Right renal cortex interstitium (tissue), 3 donors: Measurements from ENCODE around the gene TRIM9. TPM values are rescaled to one million over a fixed set of nuclear protein-coding genes. Genes with fewer than 3 reads are reported as not detected.

Source experiments
- DNase-seq, 3 donors: peaks; one replicate each; pipeline ENCODE4 v3.0.0-alpha.2; 2013; ENCODE audit warnings: low read depth in 3 of 3, low spot score in 2 of 3
- polyA plus RNA-seq, 3 donors: library from polyadenylated mRNA; unstranded; fragments of 120-200 nt; gene quantifications; one replicate each; pipeline ENCODE4 v1.2.1, GENCODE V29; 2013; ENCODE audit not compliant: insufficient read length in 3 of 3

TRIM9 gene
- polyA plus RNA-seq: 1 to 10 TPM; 1.1 to 2.5 (median 2.1) TPM

DNA sequence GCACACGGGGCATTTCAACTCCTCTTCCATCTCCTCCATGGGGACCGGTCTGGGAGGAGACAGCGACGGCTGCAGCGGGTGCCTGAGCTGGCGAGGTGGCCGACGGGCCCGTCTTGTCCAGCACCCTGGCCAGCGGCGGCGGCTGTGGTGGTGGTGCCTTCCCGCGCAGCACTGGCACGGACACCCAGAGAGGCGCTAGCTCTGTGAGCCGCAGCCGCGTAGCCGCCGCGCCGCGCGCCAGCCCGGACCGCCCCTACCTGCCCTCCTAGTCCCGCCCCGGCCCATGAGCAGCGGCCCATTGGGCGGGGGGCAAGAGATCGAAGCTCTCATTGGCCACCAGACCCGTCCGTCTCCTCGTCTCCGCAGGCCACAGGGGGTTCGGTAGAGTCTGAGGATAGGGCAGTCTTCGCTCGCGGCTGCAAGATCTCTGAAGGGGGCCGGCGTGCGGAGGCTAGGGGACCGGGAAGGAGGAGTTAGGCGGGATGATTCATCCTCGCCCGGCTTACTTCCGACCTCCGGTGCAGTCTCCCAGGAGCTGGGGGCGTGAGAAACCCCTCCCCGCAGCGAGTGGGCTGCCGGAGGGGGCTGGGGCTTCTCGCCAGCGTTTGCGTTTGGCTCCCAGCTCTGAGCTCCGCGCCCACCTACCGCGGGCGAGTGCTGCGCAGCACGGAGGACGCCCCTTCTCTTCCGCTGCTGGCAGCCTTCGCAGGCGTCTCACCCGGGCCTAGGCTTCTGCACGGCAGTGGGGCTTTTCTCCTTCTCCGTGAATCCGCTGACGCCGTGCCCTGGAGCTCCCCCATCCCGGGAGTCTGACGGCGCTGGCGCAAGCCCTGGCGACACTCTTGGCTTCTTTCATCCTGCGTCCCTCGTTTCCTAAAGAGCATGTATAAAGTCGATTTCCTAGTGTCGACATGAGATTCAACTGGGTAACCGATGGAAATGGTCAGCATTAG, at the start of gene TRIM9:
TRIM9 (minus strand) TSS at position 205 of the 953 bp plus-strand sequence; CDS start at position 39, 166 bp downstream.
- peak; percentile 85 to 91 (median 87) for DNase-seq

DNA sequence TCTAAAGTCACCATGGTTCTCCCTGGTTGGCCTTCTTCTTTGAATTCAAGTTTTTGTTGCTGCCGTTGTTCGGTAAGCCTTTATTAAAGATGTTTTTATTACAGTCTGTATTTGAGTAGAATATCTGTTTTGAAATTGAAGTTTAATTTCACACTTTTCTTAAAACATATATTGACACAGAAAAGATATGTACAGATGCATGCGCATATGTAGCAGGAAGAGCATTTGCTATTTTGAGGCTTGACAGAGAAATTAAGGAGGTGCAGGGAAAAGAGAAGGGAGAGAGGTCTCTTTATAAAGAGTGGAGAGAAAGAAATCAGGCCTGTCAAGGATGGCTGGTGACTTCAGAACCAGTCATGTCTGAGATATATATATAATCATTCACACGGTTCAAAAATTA, 46.0 kb upstream of the TRIM9 start:
- no peak for DNase-seq

DNA sequence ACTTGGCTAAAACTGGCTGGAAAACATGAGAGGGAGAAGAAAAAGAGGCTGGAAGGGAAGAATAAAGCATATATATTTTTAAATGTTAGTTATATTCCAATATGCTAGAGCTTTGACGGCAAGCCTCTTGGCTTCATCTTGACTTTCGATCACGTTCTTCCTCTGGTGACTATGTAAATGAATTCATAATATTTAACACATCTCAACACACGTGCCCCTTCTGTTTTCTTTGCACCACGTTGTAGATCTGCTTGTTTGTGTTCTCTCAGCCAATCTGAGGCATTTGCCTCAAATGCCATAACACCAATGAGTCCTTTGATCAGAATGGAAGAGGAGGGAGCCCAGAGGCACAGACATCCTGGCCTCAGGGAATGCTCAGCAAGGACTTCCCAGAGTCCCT, 45.4 kb upstream of the TRIM9 start:
- DNase-seq: no peak

- peak in 2 of 3 donors; percentile 14 to 29 for DNase-seq
These were observed 44.3 kb upstream of the TRIM9 start for GRCh38 chr14:51139121-51139681.

DNA sequence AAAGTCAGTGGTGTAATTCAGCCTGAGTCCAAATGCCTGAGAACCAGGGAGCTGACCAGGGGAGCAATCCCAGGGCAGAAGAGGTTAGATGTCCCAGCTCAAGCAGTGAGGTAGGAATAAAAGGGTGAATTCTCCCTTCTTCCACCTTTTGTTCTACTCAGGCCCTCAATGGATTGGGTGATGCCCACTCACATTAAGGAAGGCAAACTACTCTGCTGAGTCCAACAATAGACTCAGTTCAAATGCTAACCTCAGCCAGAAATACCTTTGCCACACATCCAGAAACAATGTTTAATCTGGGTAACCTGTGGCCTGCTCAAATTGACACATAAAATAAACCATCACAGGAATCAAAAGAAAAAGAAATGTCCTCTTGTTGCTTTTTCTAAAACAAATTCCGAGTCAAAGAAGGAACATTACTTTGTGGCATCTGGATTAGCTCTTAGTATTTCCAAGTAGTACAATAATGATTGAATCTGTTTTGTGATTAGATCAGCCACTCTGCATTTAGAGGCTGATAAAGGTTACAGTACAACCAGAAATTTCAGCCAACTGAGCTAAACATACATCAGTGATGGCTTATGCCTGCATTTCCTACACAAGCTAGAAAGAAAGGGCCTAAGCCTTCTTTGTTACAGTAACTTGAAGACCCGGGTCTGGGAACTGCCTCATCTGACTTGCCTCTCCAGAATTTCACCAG, 43.6 kb upstream of the TRIM9 start:
- no peak for DNase-seq

GRCh38 chr14:51131516-51131915, 36.6 kb upstream of the TRIM9 start:
- no peak for DNase-seq

DNA sequence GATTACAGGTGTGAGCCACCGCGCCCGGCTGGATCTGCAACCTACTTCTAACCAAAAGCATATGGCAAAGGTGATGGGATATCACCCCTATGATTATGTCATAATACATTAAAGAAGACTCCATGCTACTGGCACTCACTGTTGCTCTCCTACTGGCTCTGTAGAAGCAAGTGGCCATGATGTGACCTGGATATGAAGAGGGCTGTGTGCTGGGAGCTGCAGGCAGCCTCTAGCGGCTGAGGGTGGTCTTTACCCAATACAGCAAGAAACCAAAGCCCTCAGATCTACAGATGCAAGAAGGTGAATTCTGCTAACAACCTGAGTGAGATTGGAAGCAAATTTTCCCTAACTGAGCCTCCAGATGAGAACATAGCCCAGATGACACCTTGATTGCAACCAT, 34.2 kb upstream of the TRIM9 start:
- no peak for DNase-seq

DNA sequence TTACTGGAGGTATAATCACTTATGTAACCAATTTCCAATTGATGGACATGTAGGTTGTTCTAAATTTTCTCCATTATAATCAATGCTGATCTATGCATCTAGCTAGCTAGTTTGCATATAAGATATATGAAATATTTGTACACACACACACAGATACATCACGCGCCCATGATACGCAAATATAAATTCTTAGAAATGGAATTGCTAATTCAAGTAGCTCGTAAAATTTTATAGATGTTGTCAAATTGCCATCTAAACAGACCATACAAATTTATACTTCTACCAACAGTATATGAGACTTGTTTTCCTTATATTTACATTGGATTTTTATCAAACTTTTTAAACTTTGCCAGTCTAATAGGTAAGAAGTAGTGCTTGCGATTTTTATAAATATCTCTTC, 29.1 kb upstream of the TRIM9 start:
- no peak for DNase-seq

DNA sequence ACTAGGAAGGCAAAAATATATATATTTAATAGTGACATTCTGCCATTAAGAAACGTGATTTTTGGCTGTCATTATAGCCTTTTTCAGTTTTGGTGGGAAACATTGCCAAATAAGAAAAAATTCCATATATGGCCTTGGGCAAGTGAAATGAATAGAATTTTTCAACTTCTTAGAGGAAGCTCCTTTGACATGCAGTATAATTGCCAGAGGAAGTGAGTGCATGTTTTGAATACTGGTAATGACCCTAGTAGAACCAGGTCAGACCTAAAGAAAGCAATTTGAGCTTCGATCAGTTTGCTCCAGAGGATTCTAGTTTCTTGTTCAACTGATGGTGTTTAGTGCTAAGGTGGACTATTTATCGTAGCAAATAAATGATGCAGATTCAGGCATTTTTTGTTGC, 26.2 kb upstream of the TRIM9 start:
- no peak for DNase-seq

GRCh38 chr14:51119411-51120051, 24.6 kb upstream of the TRIM9 start:
- no peak for DNase-seq

- DNase-seq: no peak
These were observed 24.1 kb upstream of the TRIM9 start for GRCh38 chr14:51118993-51119392.

DNA sequence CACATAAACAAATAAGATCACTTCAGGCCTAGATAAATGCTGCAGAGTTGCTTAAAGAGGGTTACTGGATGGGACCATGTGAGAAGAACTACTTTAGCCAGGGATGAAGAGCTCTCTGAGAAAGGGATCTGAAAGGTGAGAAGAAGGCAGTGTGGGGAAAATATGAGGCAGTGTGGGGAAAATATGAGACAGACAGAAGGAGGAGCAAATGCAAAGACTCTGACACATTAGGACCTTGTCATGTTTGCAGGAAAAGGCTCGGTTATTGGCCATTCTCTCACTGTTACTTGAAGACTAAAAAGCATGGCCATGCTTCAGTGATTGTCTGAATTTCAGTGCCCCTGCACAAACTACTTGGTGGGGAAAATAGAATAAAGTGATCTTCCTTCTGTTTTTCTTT, 22.7 kb upstream of the TRIM9 start:
- no peak for DNase-seq

DNA sequence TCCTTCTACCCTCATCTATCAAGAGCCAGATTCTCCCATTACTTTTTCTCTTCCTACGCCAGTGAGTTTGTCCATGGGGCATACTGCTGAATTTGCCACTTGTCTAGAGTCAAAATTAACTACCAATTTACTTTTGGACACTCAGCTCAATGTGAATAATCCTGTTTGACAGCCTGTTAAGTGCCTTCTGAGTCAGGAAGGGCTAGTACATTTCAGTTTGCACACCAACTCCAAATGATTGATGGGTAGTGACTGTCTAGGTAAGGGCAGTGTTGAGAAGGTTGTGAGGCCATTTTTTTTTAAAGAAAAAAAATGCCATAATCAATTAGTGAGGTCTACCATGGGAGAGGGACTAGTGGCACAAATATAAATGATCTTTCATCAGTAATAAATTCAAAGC, 21.8 kb upstream of the TRIM9 start:
- no peak for DNase-seq

DNA sequence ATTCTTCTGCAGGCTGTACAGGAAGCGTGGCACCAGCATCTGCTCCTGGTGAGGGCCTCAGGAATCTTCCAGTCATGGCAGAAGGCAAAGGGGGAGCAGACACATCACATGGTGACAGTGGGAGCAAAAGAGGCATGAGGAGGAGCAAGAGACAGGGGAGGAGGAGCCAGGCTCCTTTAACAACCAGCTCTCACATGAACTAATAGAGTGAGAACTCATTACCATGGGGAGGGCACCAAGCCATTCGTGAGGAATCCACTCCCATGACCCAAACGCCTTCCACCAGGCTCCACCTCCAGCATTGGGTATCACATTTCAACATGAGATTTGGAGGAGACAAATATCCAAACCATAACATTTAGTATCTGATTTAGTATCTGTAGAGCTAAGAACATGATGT, 14.7 kb upstream of the TRIM9 start:
- DNase-seq: no peak

DNA sequence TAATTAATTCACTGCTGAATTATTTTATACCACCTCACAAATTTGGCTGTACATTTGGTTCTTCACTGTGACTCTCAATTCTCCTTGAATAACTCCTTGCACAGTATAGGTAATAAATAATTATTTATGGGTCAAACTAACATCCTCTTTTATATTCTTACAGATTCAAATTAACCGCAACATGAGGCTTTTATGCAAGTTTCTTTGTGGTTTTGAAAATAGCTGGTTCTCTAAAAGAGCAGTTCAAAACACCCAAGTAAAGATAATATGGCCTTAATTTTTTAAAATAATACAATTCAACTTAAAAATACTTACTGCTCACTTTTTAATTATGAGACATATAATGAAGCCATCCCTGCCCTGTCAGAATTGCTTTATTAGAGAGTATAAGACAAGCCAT, 12.9 kb upstream of the TRIM9 start:
- DNase-seq: no peak

- DNase-seq: no peak
These were observed 9.6 kb upstream of the TRIM9 start for GRCh38 chr14:51104467-51104866.

- DNase-seq: no peak
These were observed 2.4 kb upstream of the TRIM9 start for GRCh38 chr14:51097287-51097686.

GRCh38 chr14:51096870-51097269, 2.0 kb upstream of the TRIM9 start:
- DNase-seq: no peak

GRCh38 chr14:51095854-51096823, 1.2 kb upstream of the TRIM9 start:
- DNase-seq: peak in 1 of 3 donors; percentile 23

- no peak for DNase-seq
These were observed 553 bp downstream of the TRIM9 start for GRCh38 chr14:51094282-51094821.
